Fibroblast of villous mesenchyme (primary cell): ENCODE measurements around the gene BASP1. TPM values are rescaled to one million over a fixed set of nuclear protein-coding genes. Genes with fewer than 3 reads are reported as not detected.
A peak's percentile ranks its signal among the peaks of the same experiment; 100 is the strongest.
"Not testable (repeated sequence)": the region's sequence is repeated elsewhere in the genome, so short reads cannot be mapped to it uniquely, and the experiment has no call there.

Source experiments
- DNase-seq: peaks from one replicate; pipeline ENCODE4 v3.0.0-alpha.2; 2010; ENCODE audit warnings: low read depth
- H3K4me3 ChIP-seq: 2 replicates; pipeline ENCODE4 v1.5.1; 2011; ENCODE audit warnings: low read depth, mild to moderate bottlenecking, low read length
- total RNA-seq: library from RNA; depleted of rRNA; stranded (reverse); fragments of >200 nt; gene quantifications from 2 replicates; pipeline ENCODE4 v1.2.3, GENCODE V29; 2012
- TF ChIP-seq, protein P1 (sequence below): IDR thresholded peaks from 2 replicates; pipeline ENCODE4 v1.5.1; 2012; ENCODE audit warnings: low read depth, mild to moderate bottlenecking, low read length; ENCODE audit not compliant: insufficient read depth

BASP1 gene
- total RNA-seq, 1 donor, result 126 TPM

DNA sequence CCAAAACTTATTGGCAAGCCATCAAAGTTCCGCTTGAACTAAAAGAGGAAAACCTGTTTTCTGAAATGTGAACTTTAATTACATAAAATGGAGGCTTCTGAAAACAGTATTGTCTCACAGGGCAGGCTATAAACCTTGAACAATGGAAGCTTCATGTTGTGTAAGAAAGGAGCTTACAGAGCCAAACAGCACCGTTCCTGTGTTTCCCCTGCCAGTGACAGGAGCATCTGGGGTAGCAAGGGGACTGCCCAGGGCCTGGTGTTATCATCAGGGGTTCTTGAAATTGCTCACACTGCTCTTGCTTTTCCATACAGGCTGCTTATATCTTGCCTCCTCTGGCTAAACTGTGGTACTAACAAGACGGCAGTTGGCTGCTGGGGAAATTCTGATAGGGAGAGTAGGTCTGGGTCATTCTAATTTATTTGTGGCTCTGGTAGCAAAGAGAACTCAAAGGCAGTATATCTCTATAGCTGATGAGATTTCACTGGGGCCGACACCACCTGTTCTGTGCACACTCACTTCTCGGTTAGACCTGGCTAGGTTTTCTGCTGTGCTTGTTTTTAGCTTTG, 40.4 kb downstream of the BASP1 start:
- no peak overlapping the region for H3K4me3 ChIP-seq
- DNase-seq, result no peak
- TF ChIP-seq, protein P1, sequence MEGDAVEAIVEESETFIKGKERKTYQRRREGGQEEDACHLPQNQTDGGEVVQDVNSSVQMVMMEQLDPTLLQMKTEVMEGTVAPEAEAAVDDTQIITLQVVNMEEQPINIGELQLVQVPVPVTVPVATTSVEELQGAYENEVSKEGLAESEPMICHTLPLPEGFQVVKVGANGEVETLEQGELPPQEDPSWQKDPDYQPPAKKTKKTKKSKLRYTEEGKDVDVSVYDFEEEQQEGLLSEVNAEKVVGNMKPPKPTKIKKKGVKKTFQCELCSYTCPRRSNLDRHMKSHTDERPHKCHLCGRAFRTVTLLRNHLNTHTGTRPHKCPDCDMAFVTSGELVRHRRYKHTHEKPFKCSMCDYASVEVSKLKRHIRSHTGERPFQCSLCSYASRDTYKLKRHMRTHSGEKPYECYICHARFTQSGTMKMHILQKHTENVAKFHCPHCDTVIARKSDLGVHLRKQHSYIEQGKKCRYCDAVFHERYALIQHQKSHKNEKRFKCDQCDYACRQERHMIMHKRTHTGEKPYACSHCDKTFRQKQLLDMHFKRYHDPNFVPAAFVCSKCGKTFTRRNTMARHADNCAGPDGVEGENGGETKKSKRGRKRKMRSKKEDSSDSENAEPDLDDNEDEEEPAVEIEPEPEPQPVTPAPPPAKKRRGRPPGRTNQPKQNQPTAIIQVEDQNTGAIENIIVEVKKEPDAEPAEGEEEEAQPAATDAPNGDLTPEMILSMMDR, result no peak

DNA sequence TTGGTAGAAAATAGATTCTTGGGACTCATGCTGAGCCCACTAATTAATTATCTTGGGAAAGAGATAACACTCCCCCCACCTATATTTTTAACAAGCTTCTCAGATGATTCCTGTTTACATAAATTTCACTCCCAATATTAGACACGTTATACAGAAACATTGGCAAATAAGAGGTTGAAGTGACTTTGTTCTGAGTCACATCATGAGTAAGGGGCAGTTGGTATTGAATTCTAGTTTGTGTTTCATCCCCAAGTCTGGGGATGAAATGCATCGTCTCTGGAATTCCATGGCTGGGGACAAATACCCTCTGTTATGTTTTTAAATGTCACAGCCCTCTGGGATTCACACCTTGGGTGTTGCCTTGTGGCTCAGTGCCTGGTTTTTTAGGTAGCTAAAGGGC, 41.0 kb downstream of the BASP1 start:
- no peak overlapping the region for H3K4me3 ChIP-seq
- TF ChIP-seq, protein P1, result no peak
- DNase-seq, result no peak

DNA sequence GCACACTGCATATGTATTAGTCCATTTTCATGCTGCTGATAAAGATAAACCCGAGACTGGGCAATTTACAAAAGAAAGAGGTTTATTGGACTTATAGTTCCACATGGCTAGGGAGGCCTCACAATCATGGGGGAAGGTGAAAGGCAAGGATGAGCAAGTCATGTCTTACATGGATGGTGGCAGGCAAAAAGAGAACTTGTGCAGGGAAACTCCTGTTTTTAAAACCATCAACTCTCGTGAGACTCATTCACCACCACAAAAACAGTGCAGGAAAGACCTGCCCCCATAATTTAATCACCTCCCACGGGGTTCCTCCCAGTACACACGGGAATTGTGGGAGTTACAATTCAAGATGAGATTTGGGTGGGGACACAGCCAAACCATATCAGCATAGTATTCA, 41.6 kb downstream of the BASP1 start:
- not testable (repeated sequence) for H3K4me3 ChIP-seq, DNase-seq

GRCh38 chr5:17259630-17260257, 42.3 kb downstream of the BASP1 start:
- no peak overlapping the region for H3K4me3 ChIP-seq
- TF ChIP-seq, protein P1, result no peak
- DNase-seq, result no peak

- DNase-seq, result no peak
- TF ChIP-seq, protein P1, result no peak
- no peak overlapping the region for H3K4me3 ChIP-seq
Measured at GRCh38 chr5:17260549-17260948, 43.1 kb downstream of the BASP1 start.

DNA sequence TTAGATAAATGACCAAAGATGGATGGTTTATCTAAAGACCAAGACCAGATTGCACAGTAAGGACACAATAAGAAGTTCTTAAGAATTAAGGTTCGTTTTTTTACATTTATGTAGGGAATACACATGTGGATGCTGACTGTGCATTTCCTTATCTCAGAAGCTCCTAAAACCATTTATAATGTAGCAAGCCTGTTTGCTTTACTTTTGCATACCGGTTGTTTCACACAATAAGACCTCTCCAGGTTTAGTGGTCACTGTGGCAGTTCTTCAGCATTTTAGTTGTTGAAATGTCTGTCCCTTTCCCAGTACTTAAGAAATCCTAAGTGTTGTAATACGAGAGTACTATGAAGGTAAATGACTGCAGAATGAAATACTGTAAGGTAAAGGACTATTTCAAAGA, 43.6 kb downstream of the BASP1 start:
- H3K4me3 ChIP-seq, result no peak overlapping the region
- peak; percentile 42 for DNase-seq
- TF ChIP-seq, protein P1, result no peak

DNA sequence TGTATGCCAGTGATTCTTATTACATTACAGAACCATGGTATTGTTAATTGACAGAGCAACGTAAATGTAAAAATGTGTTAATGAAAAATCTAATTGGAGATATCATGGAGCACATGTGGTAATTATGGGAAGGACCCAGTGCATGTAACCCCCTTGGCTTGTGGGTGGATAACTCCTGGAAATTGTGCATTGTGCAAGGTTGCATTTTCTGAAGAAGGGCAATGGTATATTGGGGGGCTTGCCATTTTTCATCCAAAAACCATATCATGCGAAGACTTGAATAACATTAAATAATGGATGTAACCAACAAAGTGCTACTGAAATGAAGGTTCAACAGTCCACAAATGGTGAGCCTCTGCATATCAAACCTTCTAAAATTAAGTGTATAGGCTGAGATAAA, 47.6 kb downstream of the BASP1 start:
- DNase-seq, result no peak
- TF ChIP-seq, protein P1, result no peak
- no peak overlapping the region for H3K4me3 ChIP-seq
